ENCODE data around the gene FRMD4A.

GRCh38 chr10:14233566-14233965 lies 97.2 kb downstream of the FRMD4A start:
- TF ChIP-seq CTCF (optimal IDR thresholded peaks at IDR 0.05 in 1 of 3, IDR thresholded peaks at IDR 0.05 in 1 of 3, conservative IDR thresholded peaks at IDR 0.05 in 1 of 3; ENCODE audit: extremely low read depth in 1 of 3, insufficient read depth in 2 of 3, low read length in 3 of 3) (no peak), EZH2 (IDR thresholded peaks at IDR 0.05; ENCODE audit: low read length) (no peak)
